T-helper 1 cell treated with Interleukin-12 subunit alpha and Interleukin-12 subunit beta and Interleukin-4 antibody, amounts not matched to agents 30 ng/mL and 1 ng/mL, for 36 hours (primary cell): ENCODE measurements around the gene EHD4. TPM values are rescaled to one million over a fixed set of nuclear protein-coding genes. Genes with fewer than 3 reads are reported as not detected.

Experiments used
- intact Hi-C: fragments of 100-400 bp; cut with micrococcal nuclease; formaldehyde crosslinking; loops from one replicate; pipeline ENCODE4 v1.15.1; 2024
- total RNA-seq: library from RNA; stranded (reverse); gene quantifications from 2 replicates; pipeline ENCODE4 v1.2.3, GENCODE V29; 2022

The EHD4 gene
- total RNA-seq, 1 donor from 2014 or later: 36.8 TPM

- intact Hi-C loops: no loop called here
Observed at GRCh38 chr15:41900526-41901380, 71.6 kb downstream of the EHD4 start.

GRCh38 chr15:41899854-41900442, 72.4 kb downstream of the EHD4 start:
- intact Hi-C loops: no loop called here

- intact Hi-C loops: no loop called here
Observed at GRCh38 chr15:41897363-41897799, 75.0 kb downstream of the EHD4 start.

GRCh38 chr15:41896566-41896965, 75.8 kb downstream of the EHD4 start:
- intact Hi-C loops: no loop called here

GRCh38 chr15:41895957-41896356, 76.4 kb downstream of the EHD4 start:
- intact Hi-C loops: loop anchor here (2.0 kb wide), 3 partner anchors 25 to 67 kb away; partner anchors contain the start of gene JMJD7

GRCh38 chr15:41895491-41895890, 76.9 kb downstream of the EHD4 start:
- intact Hi-C loops: loop anchor here (2.0 kb wide), 3 partner anchors 25 to 67 kb away; partner anchors contain the start of gene JMJD7

- intact Hi-C loops: loop anchor here (1.0 to 2.0 kb wide), 5 partner anchors 24 to 121 kb away; partner anchors contain the start of genes JMJD7 and MAPKBP1
Observed at GRCh38 chr15:41894791-41895463, 77.4 kb downstream of the EHD4 start.

- intact Hi-C loops: loop anchor here (1.0 to 2.0 kb wide), 5 partner anchors 24 to 120 kb away; partner anchors contain the start of genes JMJD7 and MAPKBP1
Observed at GRCh38 chr15:41894251-41894790, 78.0 kb downstream of the EHD4 start.

- intact Hi-C loops: loop anchor here (1.0 to 2.0 kb wide), 5 partner anchors 23 to 119 kb away; partner anchors contain the start of genes JMJD7 and MAPKBP1
Observed at GRCh38 chr15:41893422-41894250, 78.7 kb downstream of the EHD4 start, which contains the start of gene SPTBN5. TSS of gene SPTBN5 (minus strand) at chr15:41894053. CDS start at chr15:41893497, 556 bp downstream.

- intact Hi-C loops: no loop called here
Observed at GRCh38 chr15:41892621-41893421, 79.5 kb downstream of the EHD4 start.

- intact Hi-C loops: no loop called here
Observed at GRCh38 chr15:41891946-41892345, 80.4 kb downstream of the EHD4 start.

GRCh38 chr15:41891226-41891625, 81.1 kb downstream of the EHD4 start:
- intact Hi-C loops: no loop called here

- intact Hi-C loops: no loop called here
Observed at GRCh38 chr15:41890050-41890690, 82.2 kb downstream of the EHD4 start.

- intact Hi-C loops: no loop called here
Observed at GRCh38 chr15:41888662-41889253, 83.6 kb downstream of the EHD4 start.

- intact Hi-C loops: no loop called here
Observed at GRCh38 chr15:41887893-41888292, 84.5 kb downstream of the EHD4 start.

GRCh38 chr15:41887161-41887560, 85.2 kb downstream of the EHD4 start:
- intact Hi-C loops: no loop called here

- intact Hi-C loops: no loop called here
Observed at GRCh38 chr15:41886741-41887140, 85.6 kb downstream of the EHD4 start.

- intact Hi-C loops: no loop called here
Observed at GRCh38 chr15:41885841-41886240, 86.5 kb downstream of the EHD4 start.

- intact Hi-C loops: no loop called here
Observed at GRCh38 chr15:41885321-41885720, 87.0 kb downstream of the EHD4 start.
